Upper lobe of right lung (tissue), 1 donor: ENCODE results near the gene MTHFSD. TPM values are rescaled to one million over a fixed set of nuclear protein-coding genes. Genes with fewer than 3 reads are reported as not detected.

Source experiments
- ATAC-seq: fragments of 200-7000 bp; cut with Tn5 transposase; one replicate; pipeline ENCODE4 v1.9.1; 2020; ENCODE audit warnings: mild to moderate bottlenecking, moderate library complexity
- DNase-seq: peaks from one replicate; pipeline ENCODE4 v3.0.0-alpha.2; 2020
- H3K27ac ChIP-seq: fragments of 200-600 bp; one replicate; pipeline ENCODE4 v1.8.0; 2022
- H3K27me3 ChIP-seq: fragments of 200-600 bp; one replicate; pipeline ENCODE4 v1.8.0; 2022; ENCODE audit warnings: mild to moderate bottlenecking
- H3K36me3 ChIP-seq: fragments of 200-600 bp; one replicate; pipeline ENCODE4 v1.8.0; 2022
- H3K4me1 ChIP-seq: fragments of 200-600 bp; one replicate; pipeline ENCODE4 v1.8.0; 2022
- H3K4me3 ChIP-seq: fragments of 200-600 bp; one replicate; pipeline ENCODE4 v1.8.0; 2022; ENCODE audit warnings: mild to moderate bottlenecking
- H3K9me3 ChIP-seq: fragments of 200-600 bp; one replicate; pipeline ENCODE4 v1.8.0; 2022
- intact Hi-C: fragments of 100-400 bp; cut with DNase I; formaldehyde crosslinking; loops from one replicate; pipeline ENCODE4 v1.11.0; 2022
- total RNA-seq: library from RNA; stranded (reverse); fragmentation: NEBNext Ultra II Directional; extraction: Animal tissue kit (Norgen Biotek cat#: 25700); gene quantifications from one replicate; pipeline ENCODE4 v1.2.1, GENCODE V29; 2021
- TF ChIP-seq, protein P1 (sequence below): fragments of 200-600 bp; IDR thresholded peaks from one replicate; pipeline ENCODE4 v1.8.0; 2022; ENCODE audit warnings: antibody characterized with exemption
- donor health status: DM: no; HTN: yes; CAD: no; lungs with severe emphysema.

MTHFSD gene
- total RNA-seq, 1 donor from 2014 or later, result 18.7 TPM

DNA sequence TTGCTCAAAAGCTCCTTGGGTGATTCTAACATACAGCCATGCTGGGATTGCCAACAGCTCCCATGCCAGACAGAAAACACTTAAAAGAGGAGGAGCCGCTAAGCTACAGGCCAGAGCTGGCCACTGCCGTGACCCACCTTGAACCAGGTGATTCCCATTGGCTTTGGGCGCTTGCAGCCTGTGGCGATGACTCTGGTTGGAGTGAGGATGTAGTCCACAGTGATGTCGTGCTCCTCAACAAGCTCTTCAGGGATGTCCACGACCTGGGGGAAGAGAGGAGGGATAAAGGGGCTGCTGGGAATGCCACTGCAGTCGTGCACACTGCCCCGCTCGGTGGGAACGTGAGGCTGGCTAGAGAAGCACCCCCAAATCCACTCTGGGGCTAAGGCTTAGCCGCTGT, 13.5 kb downstream of the MTHFSD start:
- intact Hi-C loops, result no loop called here
- no peak overlapping the region for H3K27ac ChIP-seq
- no peaks in the 10 kb centered on the region for H3K27me3 ChIP-seq
- no peak for ATAC-seq
- no peak overlapping the region for H3K4me3 ChIP-seq
- no peaks in the 10 kb centered on the region for H3K4me1 ChIP-seq
- H3K36me3 ChIP-seq, result peaks cover 78% of the 10 kb centered on the region
- DNase-seq, result peak; percentile 40
- TF ChIP-seq, protein P1, sequence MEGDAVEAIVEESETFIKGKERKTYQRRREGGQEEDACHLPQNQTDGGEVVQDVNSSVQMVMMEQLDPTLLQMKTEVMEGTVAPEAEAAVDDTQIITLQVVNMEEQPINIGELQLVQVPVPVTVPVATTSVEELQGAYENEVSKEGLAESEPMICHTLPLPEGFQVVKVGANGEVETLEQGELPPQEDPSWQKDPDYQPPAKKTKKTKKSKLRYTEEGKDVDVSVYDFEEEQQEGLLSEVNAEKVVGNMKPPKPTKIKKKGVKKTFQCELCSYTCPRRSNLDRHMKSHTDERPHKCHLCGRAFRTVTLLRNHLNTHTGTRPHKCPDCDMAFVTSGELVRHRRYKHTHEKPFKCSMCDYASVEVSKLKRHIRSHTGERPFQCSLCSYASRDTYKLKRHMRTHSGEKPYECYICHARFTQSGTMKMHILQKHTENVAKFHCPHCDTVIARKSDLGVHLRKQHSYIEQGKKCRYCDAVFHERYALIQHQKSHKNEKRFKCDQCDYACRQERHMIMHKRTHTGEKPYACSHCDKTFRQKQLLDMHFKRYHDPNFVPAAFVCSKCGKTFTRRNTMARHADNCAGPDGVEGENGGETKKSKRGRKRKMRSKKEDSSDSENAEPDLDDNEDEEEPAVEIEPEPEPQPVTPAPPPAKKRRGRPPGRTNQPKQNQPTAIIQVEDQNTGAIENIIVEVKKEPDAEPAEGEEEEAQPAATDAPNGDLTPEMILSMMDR, result no peak
- H3K9me3 ChIP-seq, result no peaks in the 10 kb centered on the region

DNA sequence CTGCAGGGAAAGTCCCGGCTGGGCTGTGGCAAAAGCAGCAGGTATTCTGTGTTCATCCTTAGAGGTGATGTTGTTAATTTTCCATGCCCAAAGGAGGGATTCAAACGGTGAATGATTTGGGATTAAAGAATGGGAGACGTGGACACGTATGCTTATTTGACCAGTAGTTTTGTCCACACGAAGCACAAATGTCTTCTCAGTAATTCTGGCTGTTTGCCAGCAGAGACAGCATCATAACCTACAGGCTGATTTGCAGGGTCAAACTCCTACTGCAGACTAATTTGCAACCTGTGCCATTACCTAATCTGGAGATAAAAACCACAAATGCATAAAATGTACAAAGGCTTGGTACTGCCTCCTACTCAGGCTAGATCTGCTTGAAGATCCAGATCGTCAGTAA, 14.1 kb downstream of the MTHFSD start:
- intact Hi-C loops, result no loop called here
- no peaks in the 10 kb centered on the region for H3K27me3 ChIP-seq
- ATAC-seq (no peak), DNase-seq (no peak)
- peaks cover 80% of the 10 kb centered on the region for H3K36me3 ChIP-seq
- no peaks in the 10 kb centered on the region for H3K9me3 ChIP-seq
- H3K4me3 ChIP-seq, result no peak overlapping the region
- TF ChIP-seq, protein P1, result no peak
- H3K4me1 ChIP-seq, result no peaks in the 10 kb centered on the region
- H3K27ac ChIP-seq, result no peak overlapping the region

DNA sequence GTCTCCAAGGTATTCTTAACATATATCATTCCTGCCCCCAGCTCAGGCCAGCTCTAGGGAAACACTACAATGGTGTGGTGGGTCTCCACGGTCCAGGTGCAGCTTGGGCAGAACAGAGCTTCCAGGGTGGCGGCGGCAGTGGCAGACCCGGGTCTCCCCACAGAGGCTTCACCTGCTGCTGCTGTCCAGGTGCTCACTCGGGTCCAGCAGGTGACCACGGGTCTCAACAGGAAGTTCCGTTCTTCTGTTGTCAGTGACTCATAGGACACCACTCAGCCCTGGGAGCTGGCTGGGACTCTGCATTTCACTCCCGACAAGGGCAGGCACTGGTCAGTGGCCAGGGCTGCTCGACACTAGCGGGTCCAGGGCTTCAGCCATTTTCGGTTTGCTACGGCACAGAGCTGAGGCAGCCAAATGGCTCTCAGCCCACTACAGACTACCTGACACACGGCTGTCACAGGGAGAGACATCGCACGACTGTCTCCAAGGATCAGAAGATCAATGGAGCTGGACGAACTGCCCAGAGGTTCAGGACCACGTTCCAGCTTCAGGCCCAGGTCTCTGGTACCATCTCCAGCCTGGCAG, 16.7 kb downstream of the MTHFSD start:
- Histone ChIP-seq H3K9me3 (no peaks in the 10 kb centered on the region), H3K27ac (no peak overlapping the region), H3K4me1 (no peaks in the 10 kb centered on the region), H3K4me3 (no peak overlapping the region), H3K36me3 (peaks cover 77% of the 10 kb centered on the region), H3K27me3 (no peaks in the 10 kb centered on the region)
- ATAC-seq (no peak), DNase-seq (peak; percentile 44)
- intact Hi-C loops, result no loop called here
- TF ChIP-seq, protein P1, result no peak

DNA sequence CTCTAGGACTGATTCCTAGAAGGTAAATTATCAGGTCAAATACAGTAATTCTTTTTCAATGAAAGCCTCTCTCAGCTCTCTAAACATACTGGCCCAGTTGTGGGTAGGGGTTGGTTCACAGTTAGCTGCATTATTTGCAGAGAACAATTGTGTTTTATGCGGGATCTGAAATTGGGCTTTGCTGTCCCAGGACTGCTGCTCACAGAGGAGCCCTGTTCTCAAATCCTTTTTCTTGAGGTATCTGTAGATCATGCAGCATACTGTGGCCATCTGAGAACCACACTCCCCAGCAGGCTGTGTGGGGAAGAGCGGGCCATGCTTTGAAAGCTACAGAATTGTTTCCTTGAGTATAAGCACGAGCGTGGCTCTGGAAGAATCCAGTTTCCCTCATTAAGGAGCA, 17.5 kb downstream of the MTHFSD start:
- intact Hi-C loops, result no loop called here
- Histone ChIP-seq H3K4me3 (no peak overlapping the region), H3K27me3 (no peaks in the 10 kb centered on the region), H3K36me3 (peaks cover 77% of the 10 kb centered on the region), H3K4me1 (no peaks in the 10 kb centered on the region), H3K9me3 (no peaks in the 10 kb centered on the region), H3K27ac (no peak overlapping the region)
- DNase-seq, result no peak
- no peak for ATAC-seq
- TF ChIP-seq, protein P1, result no peak

DNA sequence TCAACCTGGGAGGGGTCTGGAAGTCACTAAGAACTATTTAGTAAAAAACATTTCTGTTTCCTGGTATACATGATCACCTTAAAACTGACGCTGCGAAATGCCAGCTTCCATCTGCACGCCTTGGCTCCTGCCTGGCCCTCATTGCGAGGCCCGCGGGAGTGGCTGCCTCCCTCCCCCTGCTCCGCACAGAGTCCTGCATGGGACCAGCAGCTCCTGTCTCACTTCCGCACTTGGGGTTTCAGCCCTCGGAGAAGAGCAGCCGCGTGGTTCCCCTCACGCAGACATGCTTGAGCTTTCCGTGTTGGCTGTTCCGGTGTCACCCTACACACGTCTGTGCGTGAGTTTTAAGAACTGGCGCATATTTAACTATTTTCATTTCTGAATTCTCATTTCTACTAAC, 18.4 kb downstream of the MTHFSD start:
- TF ChIP-seq, protein P1, result no peak
- Histone ChIP-seq H3K4me1 (no peaks in the 10 kb centered on the region), H3K36me3 (peaks cover 71% of the 10 kb centered on the region), H3K27ac (no peak overlapping the region), H3K9me3 (no peaks in the 10 kb centered on the region), H3K27me3 (no peaks in the 10 kb centered on the region), H3K4me3 (no peak overlapping the region)
- DNase-seq, result peak; percentile 57
- ATAC-seq, result no peak
- intact Hi-C loops, result no loop called here
